ENCODE results near the gene COL5A1. TPM values are rescaled to one million over a fixed set of nuclear protein-coding genes. Genes with fewer than 3 reads are reported as not detected.
"Not testable (repeated sequence)": the region's sequence is repeated elsewhere in the genome, so short reads cannot be mapped to it uniquely, and the experiment has no call there.

The COL5A1 gene
- polyA plus RNA-seq, 1 donor: 460 TPM

GRCh38 chr9:134657666-134658377 is 16.2 kb downstream of the COL5A1 start:
- DNase-seq: no peak

- no peak for DNase-seq
Measured at GRCh38 chr9:134658378-134658955, 16.9 kb downstream of the COL5A1 start.

- DNase-seq: no peak
Measured at GRCh38 chr9:134659688-134660131, 18.1 kb downstream of the COL5A1 start.

GRCh38 chr9:134660407-134660806 is 18.8 kb downstream of the COL5A1 start:
- DNase-seq: no peak

- no peak for DNase-seq
Measured at GRCh38 chr9:134661299-134661698, 19.7 kb downstream of the COL5A1 start.

GRCh38 chr9:134661791-134662142 is 20.2 kb downstream of the COL5A1 start:
- no peak for DNase-seq

GRCh38 chr9:134662143-134662876 is 20.7 kb downstream of the COL5A1 start:
- DNase-seq: peak; percentile 74

- DNase-seq: no peak
Measured at GRCh38 chr9:134663084-134663483, 21.5 kb downstream of the COL5A1 start.

- no peak for DNase-seq
Measured at GRCh38 chr9:134663753-134664415, 22.3 kb downstream of the COL5A1 start.

GRCh38 chr9:134664446-134664845 is 22.8 kb downstream of the COL5A1 start:
- DNase-seq: no peak

GRCh38 chr9:134666208-134666607 is 24.6 kb downstream of the COL5A1 start:
- DNase-seq: no peak

- no peak for DNase-seq
Measured at GRCh38 chr9:134666831-134667230, 25.2 kb downstream of the COL5A1 start.

GRCh38 chr9:134668977-134669376 is 27.4 kb downstream of the COL5A1 start:
- DNase-seq: not testable (repeated sequence)

GRCh38 chr9:134669399-134669955 is 27.9 kb downstream of the COL5A1 start:
- DNase-seq: no peak

- DNase-seq: no peak
Measured at GRCh38 chr9:134670042-134670525, 28.5 kb downstream of the COL5A1 start.

- DNase-seq: no peak
Measured at GRCh38 chr9:134670851-134671281, 29.3 kb downstream of the COL5A1 start.

GRCh38 chr9:134671341-134672113 is 29.9 kb downstream of the COL5A1 start:
- DNase-seq: no peak

- no peak for DNase-seq
Measured at GRCh38 chr9:134676361-134676760, 34.8 kb downstream of the COL5A1 start.

- DNase-seq: no peak
Measured at GRCh38 chr9:134676886-134677285, 35.3 kb downstream of the COL5A1 start.

- no peak for DNase-seq
Measured at GRCh38 chr9:134677743-134678142, 36.1 kb downstream of the COL5A1 start.

- no peak for DNase-seq
Measured at GRCh38 chr9:134678206-134678605, 36.6 kb downstream of the COL5A1 start.
